NCI-H524 treated with DMSO at 0.1 percent for 48 hours (cell line): ENCODE data around the gene LPP.

Experiments
- DNase-seq: peaks from one replicate; lab custom pipeline; 2025; lab: John Stamatoyannopoulos, UW

The LPP gene

DNA sequence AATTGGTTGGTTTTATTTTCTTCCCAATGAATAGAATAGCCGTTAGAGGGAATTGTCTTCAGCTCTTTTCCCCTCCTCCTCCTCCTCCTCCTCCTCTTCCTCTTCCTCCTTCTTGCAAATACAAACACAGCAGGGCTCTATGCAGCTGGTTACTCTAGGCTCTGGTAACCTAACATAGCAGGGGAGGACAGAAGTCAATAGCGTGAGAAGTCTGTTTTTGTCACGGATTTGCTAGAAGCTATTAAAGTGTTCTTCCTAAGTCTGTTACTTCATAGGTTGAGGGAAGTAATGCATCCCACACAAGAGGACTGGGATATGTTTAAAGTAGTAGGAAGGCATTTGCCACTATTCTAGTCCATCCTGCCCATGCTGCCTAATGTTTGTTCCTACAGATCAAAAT is 643.1 kb downstream of the LPP start:
- DNase-seq: no peak

DNA sequence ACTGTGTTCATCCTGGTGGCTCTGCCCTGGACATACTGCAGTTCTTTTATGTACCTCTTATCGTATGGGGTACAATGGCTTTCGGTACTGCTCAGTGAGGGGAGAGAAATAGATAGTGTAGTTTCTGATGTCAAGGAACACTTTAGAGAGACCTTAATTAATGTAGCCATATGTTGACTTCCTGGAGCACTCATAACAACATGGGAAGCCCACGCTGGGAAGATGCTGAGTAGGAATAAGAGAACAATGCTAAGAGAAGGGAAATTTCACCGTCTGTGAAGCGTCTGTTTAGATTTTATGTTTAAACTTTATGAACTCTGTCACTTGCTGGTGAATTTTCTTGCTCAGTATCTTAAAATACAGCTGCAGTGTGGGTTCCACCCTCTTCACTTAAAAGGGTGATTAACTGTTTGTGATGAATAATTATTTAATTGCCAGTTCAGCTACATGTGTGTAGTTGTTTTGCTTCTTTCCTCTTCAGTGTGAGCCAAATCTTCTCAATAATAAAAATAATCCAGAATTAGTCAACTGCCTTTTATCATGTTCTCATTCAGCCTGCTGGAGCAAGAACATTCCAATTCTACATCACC is 644.7 kb downstream of the LPP start:
- DNase-seq: peak; percentile 91

DNA sequence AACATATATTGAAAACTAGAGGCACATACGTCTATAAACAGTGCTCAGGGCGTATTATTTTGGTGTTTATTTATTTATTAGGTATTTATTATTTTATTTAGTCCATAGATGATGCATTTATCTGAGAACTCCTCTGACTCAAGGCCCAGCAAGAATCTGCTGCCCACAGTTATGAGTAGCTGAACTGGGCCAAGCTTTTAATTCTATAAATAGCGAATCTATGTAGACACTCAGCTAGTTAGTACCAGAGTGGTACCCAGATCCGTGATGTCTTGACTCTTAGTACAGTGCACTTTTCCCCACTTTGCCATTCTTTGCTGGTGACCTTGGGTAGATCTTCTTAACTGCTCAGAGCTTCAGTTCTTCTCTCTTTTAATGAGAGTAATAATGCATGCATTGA is 647.4 kb downstream of the LPP start:
- DNase-seq: no peak

DNA sequence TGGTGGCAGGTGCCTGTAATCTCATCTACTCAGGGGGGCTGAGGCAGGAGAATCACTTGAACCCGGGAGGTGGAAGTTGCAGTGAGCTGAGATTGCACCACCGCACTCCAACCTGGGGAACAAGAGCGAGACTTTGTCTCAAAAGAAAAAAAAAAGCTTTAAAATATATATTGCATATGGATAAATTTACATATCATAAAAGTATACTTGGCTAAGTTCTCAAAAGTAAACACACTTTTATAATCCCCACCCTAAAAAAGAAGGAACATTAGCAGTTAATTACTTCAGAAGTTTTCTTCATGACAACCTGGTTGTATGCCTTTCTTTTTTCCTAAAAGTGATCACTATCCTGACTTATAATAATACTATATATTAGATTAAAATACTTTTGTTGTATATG is 648.7 kb downstream of the LPP start:
- no peak for DNase-seq

- DNase-seq: no peak
Observed at GRCh38 chr3:188807006-188807405, 653.0 kb downstream of the LPP start.

DNA sequence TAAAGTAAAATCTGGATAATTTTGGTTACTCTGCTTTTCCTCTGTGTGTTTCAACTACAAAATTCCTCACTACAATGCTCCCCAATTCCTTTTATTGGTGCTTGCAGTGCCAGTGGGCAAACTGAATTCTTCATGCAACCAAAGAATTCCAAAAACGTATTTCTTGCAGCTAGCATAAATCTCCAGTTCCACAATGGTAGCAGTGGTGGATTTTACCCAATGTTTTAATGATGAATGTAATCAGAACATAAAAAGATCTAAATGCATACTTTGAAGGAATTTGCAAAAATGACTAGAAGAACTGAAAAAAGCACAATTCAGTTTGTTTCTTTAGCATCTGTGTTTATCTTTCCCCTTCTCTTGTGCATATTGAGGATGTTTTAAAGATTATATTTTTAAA is 658.2 kb downstream of the LPP start:
- no peak for DNase-seq

GRCh38 chr3:188814581-188814980 is 660.6 kb downstream of the LPP start:
- DNase-seq: no peak

DNA sequence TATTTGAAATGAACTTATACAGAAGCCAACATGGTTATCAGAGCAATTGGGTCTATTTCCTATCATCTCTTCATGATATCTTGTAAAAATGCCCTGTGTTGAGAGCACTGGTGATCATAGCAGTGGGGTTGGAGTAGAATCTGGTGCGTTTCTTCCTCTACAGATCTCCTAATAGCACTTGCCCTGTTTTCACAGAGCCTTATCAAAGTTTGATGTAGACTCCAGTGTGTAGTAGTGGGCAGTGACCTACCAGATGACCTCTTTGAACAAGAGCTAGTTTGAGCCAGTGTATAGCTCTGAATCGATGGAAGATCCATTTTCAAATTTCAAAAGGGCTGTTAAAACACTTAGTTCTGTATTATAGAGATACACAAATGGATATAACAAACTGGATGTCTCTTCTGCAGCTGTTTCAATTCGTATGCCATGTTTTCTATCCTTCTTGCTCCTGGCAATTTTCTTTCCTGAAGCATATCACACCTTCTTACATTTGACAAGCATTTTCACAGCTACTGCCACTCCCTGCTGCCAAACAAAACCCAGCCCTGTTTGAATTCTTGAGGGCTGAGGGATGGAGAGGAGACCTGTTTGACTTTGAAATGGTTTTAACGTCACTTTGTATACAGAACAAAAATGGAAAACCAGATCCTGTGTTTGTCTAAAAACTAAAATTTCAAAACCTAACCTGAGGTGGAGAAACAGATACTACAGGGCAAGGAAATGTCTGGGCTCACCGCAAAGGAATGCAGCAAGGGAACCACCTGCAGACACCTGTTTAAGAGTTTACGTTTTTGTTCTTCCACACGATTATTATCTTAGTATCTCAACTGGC is 663.4 kb downstream of the LPP start:
- no peak for DNase-seq

DNA sequence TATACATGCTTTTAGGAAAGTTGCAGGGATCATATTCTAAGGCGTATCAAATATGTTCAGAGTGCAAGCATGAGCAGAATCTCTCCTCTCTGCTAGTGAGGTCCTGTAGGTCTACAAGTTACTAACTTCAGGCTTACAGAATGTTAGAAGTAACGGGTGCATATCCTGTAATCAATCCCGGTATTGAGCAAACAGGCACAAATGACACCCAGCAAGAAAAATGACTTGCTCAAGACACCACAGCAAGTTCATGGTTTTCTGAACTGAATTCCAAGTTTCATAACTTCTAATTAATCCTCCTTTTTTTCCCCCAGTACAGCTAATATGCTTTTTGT is 663.9 kb downstream of the LPP start:
- DNase-seq: no peak

DNA sequence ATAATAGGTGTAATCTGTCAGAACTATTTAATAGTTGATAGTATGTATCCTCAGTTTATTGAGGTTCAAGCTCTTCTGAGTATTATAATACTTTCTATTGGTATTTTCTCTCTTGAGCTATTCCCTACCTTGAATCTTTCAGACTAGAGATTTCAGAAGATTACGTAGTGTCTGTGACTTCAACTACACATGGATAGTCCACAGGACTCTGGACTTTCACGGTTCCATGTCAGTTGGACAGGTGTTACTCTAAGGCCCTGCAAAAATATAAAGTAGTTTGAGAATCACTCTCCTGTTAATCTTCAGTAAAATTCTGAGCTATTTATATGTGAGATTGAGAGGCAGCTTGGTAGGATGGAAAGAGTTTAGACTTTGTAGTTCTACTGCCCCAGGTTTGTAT is 664.3 kb downstream of the LPP start:
- no peak for DNase-seq

DNA sequence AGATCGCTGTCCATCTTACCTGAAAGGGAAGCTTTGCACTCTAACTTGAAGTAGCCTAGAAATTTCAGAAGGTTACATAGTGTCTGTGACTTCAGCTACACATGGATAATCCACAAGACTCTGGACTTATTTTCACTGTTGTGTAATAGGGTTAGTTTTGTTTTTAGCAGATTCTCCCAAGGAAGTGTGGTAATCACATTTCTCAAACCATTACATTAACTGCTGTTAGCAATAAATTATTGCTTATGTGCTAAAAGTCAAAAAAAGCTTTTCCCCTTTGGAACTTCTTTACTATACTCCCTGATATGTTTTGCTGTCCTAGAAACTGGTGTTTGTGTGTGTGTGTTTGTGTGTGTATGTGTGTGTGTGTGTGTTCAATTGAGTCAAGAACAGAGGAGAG is 666.0 kb downstream of the LPP start:
- no peak for DNase-seq

GRCh38 chr3:188822004-188822403 is 668.0 kb downstream of the LPP start:
- DNase-seq: no peak

DNA sequence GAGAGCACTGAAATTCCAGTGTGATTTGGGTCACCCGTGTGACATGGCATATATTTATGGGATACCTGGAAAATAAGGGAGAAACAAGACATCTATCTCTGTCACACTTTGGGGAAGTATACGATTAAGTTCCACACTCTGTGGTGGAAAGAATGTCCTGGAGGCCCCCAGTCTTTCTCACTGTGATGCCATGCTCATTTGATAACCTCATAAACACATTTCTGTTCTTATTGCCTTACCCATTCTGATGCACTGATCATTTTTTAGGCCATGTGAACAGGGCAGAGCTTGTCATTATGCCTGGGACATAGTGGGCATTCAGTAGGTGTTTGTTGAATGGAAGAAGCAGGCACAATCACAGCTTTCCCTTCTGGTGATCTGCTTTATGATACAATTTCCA is 668.5 kb downstream of the LPP start:
- DNase-seq: no peak

- peak; percentile 58 for DNase-seq
Observed at GRCh38 chr3:188824566-188824965, 670.6 kb downstream of the LPP start.

DNA sequence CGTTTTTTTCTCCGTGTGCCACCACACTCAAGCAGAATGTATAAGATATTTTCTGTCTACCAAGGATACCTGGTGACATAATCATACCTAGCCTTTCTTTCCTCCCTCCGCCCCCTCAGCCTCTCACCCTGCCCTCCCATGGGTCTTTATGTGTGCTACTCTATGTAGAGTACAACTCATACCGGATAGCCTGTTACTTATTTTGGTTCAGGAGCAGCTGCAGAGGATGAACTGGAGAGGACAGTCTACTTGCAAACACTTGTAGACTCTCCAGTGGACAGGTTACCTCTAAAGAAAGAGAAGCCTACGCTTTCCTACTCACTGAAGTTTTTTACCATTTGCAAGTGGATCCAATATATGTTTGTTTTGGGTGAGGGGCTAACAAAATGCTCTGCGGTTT is 671.9 kb downstream of the LPP start:
- DNase-seq: no peak

- DNase-seq: no peak
Observed at GRCh38 chr3:188826574-188826973, 672.6 kb downstream of the LPP start.

DNA sequence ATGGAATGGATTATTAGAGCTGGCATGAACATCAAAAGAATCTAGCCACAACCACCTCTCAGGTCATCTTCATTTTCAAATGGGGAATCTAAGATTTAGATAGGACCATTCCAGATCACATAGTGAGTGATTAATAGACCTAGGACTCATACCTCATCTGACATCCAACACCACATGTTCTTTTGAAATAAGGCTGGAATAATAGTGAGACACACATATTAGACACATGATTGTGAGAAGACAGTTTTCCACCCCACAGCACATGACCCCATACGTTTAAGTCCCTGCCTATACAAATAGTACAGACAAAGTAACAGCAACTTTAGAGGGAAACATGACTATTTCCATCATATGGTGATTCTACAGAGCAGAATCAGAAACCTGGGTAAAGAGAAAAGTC is 673.1 kb downstream of the LPP start:
- no peak for DNase-seq

GRCh38 chr3:188827576-188827975 is 673.6 kb downstream of the LPP start:
- no peak for DNase-seq

DNA sequence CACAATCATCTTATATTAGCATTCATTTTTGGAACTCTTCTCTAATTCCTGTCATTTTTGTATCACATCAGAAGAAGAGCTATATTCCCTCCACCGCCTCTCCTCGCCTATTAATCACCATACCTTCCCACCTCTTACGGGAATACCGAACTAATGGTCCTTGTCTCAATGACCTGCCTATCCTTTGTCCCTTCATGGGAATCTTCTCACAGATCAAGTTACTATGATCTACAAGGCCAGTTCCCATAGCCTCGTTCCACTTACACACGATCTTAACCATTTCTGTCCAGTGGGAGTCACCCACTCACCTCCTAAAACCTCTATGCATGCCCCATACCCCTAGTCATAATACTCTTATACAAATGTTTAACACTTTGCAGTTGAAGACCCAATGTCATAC is 675.2 kb downstream of the LPP start:
- DNase-seq: no peak

DNA sequence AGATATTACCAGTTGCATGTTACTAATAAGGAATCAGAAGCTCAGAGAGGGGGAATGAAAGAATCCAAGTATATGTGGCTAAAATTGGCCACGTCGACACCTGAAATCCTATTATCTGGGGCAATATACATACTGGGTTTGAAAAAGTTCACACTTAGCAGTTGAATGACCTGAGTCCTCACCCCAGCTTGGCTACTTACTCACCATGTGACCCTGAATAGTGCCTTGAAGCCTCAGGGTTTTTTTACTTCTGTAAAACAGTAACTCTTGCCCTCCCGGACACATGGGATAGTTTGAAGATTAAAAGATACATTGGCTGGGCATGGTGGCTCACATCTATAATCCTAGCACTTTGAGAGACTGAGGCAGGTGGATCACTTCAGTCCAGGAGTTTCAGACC is 675.6 kb downstream of the LPP start:
- no peak for DNase-seq

- DNase-seq: no peak
Observed at GRCh38 chr3:188830893-188831292, 676.9 kb downstream of the LPP start.

- DNase-seq: no peak
Observed at GRCh38 chr3:188832146-188832545, 678.2 kb downstream of the LPP start.

DNA sequence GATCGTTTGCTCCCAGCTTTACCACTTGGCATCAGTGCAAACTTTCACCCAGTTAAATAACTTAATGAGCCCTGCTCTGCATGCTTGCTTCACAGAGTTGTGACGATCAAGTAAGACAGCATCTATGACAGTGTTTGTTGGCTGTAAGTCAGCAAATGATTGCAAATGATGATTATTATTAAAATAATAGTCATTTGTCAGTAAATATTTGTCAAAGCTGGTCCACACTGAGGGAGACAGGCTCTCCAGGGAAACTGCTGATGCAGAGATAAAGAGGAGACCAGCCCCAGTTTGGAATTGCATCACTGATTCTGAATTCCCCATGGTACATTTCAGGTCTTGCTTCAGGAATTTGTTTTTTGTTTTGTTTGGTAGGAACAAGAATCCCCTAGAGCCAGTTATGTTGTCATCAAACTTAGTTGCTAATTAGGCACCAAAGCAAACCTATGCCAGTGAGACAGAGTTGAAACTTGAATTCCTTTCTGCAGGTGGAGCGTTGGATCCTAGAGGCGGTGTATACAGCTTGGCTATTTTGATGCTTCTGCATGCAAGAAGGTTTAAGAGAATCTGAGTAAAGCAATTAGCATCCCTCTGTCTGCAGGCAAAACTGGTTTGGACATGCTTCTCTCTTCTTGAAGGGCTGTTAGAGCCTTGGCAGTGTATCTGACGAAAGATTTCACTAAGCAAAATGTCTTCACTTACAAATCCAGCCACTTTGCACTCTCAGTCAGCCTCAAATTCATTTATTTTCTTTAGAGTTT is 679.2 kb downstream of the LPP start:
- DNase-seq: no peak
